Endothelial cell of umbilical vein (primary cell): ENCODE results near the gene HYOU1.

ENCODE experiments used
- MYC ChIP-seq: IDR thresholded peaks from one replicate; pipeline ENCODE4 v1.6.1; 2011; ENCODE audit warnings: mild to moderate bottlenecking, low read depth, low read length
- POLR2A ChIP-seq: IDR thresholded peaks from 2 replicates; pipeline ENCODE4 v1.6.1; 2012; ENCODE audit warnings: low read depth, mild to moderate bottlenecking, control low read depth, low read length
- TF ChIP-seq, protein P1 (sequence below), 2 donors: IDR thresholded peaks; 1 replicate in 1 of 2; 2 replicates in 1 of 2; pipeline ENCODE4 v1.5.1; 2011; ENCODE audit warnings: low read length in 2 of 2, mild to moderate bottlenecking in 2 of 2, moderate library complexity in 2 of 2, control low read depth in 1 of 2, inconsistent platforms in 1 of 2, low read depth in 1 of 2; ENCODE audit not compliant: insufficient read depth in 1 of 2; ENCODE audit errors: extremely low read depth in 1 of 2

DNA sequence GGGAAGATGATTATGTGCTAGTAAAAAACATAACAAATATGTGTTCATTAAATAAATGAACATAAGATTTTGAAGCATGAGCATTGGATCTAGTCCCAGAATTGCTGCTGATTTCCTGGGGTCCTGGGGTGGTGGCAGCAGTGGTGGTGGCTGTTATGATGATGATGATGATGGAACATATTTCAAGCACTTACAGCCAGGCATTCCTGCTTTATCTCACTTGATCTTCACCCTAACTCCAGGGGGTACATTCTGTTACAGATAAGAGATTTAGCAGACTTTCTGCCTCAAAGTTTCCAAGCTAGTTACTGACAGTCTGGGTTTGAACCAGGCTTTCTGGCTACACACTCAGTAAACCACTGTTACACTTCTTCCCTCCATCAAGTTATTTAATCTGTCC, 33.3 kb downstream of the HYOU1 start:
- TF ChIP-seq, protein P1, sequence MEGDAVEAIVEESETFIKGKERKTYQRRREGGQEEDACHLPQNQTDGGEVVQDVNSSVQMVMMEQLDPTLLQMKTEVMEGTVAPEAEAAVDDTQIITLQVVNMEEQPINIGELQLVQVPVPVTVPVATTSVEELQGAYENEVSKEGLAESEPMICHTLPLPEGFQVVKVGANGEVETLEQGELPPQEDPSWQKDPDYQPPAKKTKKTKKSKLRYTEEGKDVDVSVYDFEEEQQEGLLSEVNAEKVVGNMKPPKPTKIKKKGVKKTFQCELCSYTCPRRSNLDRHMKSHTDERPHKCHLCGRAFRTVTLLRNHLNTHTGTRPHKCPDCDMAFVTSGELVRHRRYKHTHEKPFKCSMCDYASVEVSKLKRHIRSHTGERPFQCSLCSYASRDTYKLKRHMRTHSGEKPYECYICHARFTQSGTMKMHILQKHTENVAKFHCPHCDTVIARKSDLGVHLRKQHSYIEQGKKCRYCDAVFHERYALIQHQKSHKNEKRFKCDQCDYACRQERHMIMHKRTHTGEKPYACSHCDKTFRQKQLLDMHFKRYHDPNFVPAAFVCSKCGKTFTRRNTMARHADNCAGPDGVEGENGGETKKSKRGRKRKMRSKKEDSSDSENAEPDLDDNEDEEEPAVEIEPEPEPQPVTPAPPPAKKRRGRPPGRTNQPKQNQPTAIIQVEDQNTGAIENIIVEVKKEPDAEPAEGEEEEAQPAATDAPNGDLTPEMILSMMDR (IDR thresholded peaks at IDR 0.05; ENCODE audit: extremely low read depth in 1 of 2, insufficient read depth in 1 of 2, low read depth in 1 of 2, low read length in 2 of 2), result no peak
- TF ChIP-seq POLR2A (no peak), MYC (no peak)
